SU-DHL-6 (cell line): ENCODE results near the gene CRP.

ENCODE experiments used
- H2AFZ ChIP-seq: fragments of 200-600 bp; sonication (generic); 2 replicates; pipeline ENCODE4 v1.6.1; 2014; ENCODE audit warnings: low read depth, mild to moderate bottlenecking, moderate library complexity, mixed read lengths, antibody characterized with exemption, low read length; ENCODE audit not compliant: severe bottlenecking
- H3F3A ChIP-seq: fragments of 200-600 bp; shearing (Covaris generic); 2 replicates; pipeline ENCODE4 v1.6.0; 2016; ENCODE audit warnings: antibody characterized with exemption, mild to moderate bottlenecking; ENCODE audit not compliant: insufficient read depth
- H3K27ac ChIP-seq: fragments of 200-600 bp; sonication (generic); 2 replicates; pipeline ENCODE4 v1.5.1; 2016; ENCODE audit warnings: low read depth, mild to moderate bottlenecking, low read length, moderate library complexity, mixed read lengths
- H3K27me3 ChIP-seq: fragments of 200-600 bp; sonication (generic), shearing (Covaris generic); 2 replicates; pipeline ENCODE4 v1.6.0; 2014; ENCODE audit warnings: mild to moderate bottlenecking, low read length
- H3K36me3 ChIP-seq: fragments of 200-600 bp; sonication (generic); 2 replicates; pipeline ENCODE4 v1.6.1; 2014; ENCODE audit warnings: mild to moderate bottlenecking, low read length, mixed read lengths
- H3K4me2 ChIP-seq: fragments of 300-600, 200-600 bp; shearing (Covaris generic), sonication (generic); 2 replicates; pipeline ENCODE4 v1.6.0; 2014; ENCODE audit warnings: low read length, low read depth, mild to moderate bottlenecking; ENCODE audit not compliant: poor library complexity, severe bottlenecking
- H3K4me3 ChIP-seq: fragments of 200-600 bp; sonication (generic); 2 replicates; pipeline ENCODE4 v1.5.1; 2014; ENCODE audit warnings: antibody characterized with exemption, low read length, mild to moderate bottlenecking, mixed read lengths; ENCODE audit not compliant: insufficient read depth, poor library complexity, severe bottlenecking
- H3K79me2 ChIP-seq: fragments of 200-600 bp; sonication (generic); 2 replicates; pipeline ENCODE4 v1.6.1; 2014; ENCODE audit warnings: mild to moderate bottlenecking, low read length, moderate library complexity; ENCODE audit not compliant: insufficient read depth
- H3K9ac ChIP-seq: fragments of 200-600 bp; sonication (generic); 2 replicates; pipeline ENCODE4 v1.7.0; 2014; ENCODE audit warnings: mild to moderate bottlenecking, low read length
- H3K9me2 ChIP-seq: fragments of 200-600 bp; sonication (generic); replicated peaks from 2 replicates; pipeline ENCODE4 v1.6.1; 2014; ENCODE audit warnings: low read length; ENCODE audit not compliant: insufficient read depth
- H3K9me3 ChIP-seq: fragments of 200-600 bp; sonication (generic); 2 replicates; pipeline ENCODE4 v1.6.1; 2014; ENCODE audit warnings: low read length, mixed read lengths; ENCODE audit not compliant: insufficient read depth
- H4K20me1 ChIP-seq: fragments of 200-600 bp; sonication (generic); 2 replicates; pipeline ENCODE4 v1.6.1; 2014; ENCODE audit warnings: low read depth, mild to moderate bottlenecking, antibody characterized with exemption, low read length, moderate library complexity, mixed read lengths
- CTCF ChIP-seq: fragments of 200-600 bp; sonication (generic); IDR thresholded peaks from one replicate; pipeline ENCODE4 v1.5.1; 2017; ENCODE audit warnings: antibody characterized with exemption, mild to moderate bottlenecking, low read length, moderate library complexity; ENCODE audit not compliant: insufficient read depth, poor library complexity, severe bottlenecking
- EZH2phosphoT487 ChIP-seq: fragments of 200-600 bp; sonication (generic), shearing (Covaris generic); conservative IDR thresholded peaks from 2 replicates; pipeline ENCODE4 v1.6.1; 2018; ENCODE audit warnings: mild to moderate bottlenecking, antibody characterized with exemption, low read length, moderate library complexity, mixed read lengths

Gene CRP

GRCh38 chr1:159664247-159664646 lies 50.1 kb downstream of the CRP start:
- no peaks in the 10 kb centered on the region for H3K79me2 ChIP-seq
- H3K9me3 ChIP-seq = no peaks in the 10 kb centered on the region
- no peaks in the 10 kb centered on the region for H4K20me1 ChIP-seq
- no peak overlapping the region for H3K9ac ChIP-seq
- no peak overlapping the region for H3K4me3 ChIP-seq
- no peak overlapping the region for H3K4me2 ChIP-seq
- H3K27ac ChIP-seq = no peak overlapping the region
- H3K9me2 ChIP-seq = no peaks in the 10 kb centered on the region
- H3K36me3 ChIP-seq = no peaks in the 10 kb centered on the region
- no peaks in the 10 kb centered on the region for H3F3A ChIP-seq
- TF ChIP-seq EZH2phosphoT487 = no peak
- no peak for TF ChIP-seq CTCF
- no peak overlapping the region for H2AFZ ChIP-seq
- H3K27me3 ChIP-seq = no peaks in the 10 kb centered on the region

- no peaks in the 10 kb centered on the region for H4K20me1 ChIP-seq
- H3K27ac ChIP-seq = no peak overlapping the region
- no peak overlapping the region for H3K4me3 ChIP-seq
- H3K36me3 ChIP-seq = no peaks in the 10 kb centered on the region
- H2AFZ ChIP-seq = no peak overlapping the region
- no peak for TF ChIP-seq CTCF
- no peak for TF ChIP-seq EZH2phosphoT487
- H3K9me2 ChIP-seq = no peaks in the 10 kb centered on the region
- H3F3A ChIP-seq = no peaks in the 10 kb centered on the region
- no peaks in the 10 kb centered on the region for H3K79me2 ChIP-seq
- no peaks in the 10 kb centered on the region for H3K9me3 ChIP-seq
- no peaks in the 10 kb centered on the region for H3K27me3 ChIP-seq
- no peak overlapping the region for H3K9ac ChIP-seq
- no peak overlapping the region for H3K4me2 ChIP-seq
These were observed 50.8 kb downstream of the CRP start for GRCh38 chr1:159663552-159663951.
